Neutrophil (primary cell): ENCODE data around the gene HDLBP.

Experiments used
- H3K27ac ChIP-seq: fragments of 200-600 bp; sonication (generic); 2 replicates; pipeline ENCODE4 v1.5.1; 2016; ENCODE audit warnings: mild to moderate bottlenecking, moderate library complexity
- H3K27me3 ChIP-seq: fragments of 200-600 bp; sonication (generic); 2 replicates; pipeline ENCODE4 v1.6.0; 2016; ENCODE audit warnings: mild to moderate bottlenecking
- H3K36me3 ChIP-seq: fragments of 200-600 bp; sonication (generic); 2 replicates; pipeline ENCODE4 v1.5.1; 2017
- H3K4me1 ChIP-seq, 2 experiments: fragments of 200-600 bp in 1 of 2; sonication (generic) in 1 of 2; 1 replicate in 1 of 2; 2 replicates in 1 of 2; pipeline versions ENCODE4 v1.5.1 to v1.6.1; 2013 to 2016; ENCODE audit warnings: low read depth in 1 of 2, low read length in 1 of 2, mild to moderate bottlenecking in 1 of 2, moderate library complexity in 1 of 2; ENCODE audit not compliant: control insufficient read depth in 1 of 2, insufficient read depth in 1 of 2
- H3K4me3 ChIP-seq, 2 experiments: fragments of 200-600 bp in 1 of 2; sonication (generic) in 1 of 2; 1 replicate in 1 of 2; 2 replicates in 1 of 2; pipeline ENCODE4 v1.5.1; 2013 to 2016; ENCODE audit warnings: low read depth in 1 of 2, low read length in 1 of 2, mild to moderate bottlenecking in 1 of 2, moderate library complexity in 1 of 2
- H3K9me3 ChIP-seq: fragments of 200-600 bp; sonication (generic); 2 replicates; pipeline ENCODE4 v1.5.1; 2016
- CTCF ChIP-seq: fragments of 200-600 bp; sonication (generic); IDR thresholded peaks from 2 replicates; pipeline ENCODE4 v1.5.1; 2016; ENCODE audit warnings: antibody characterized with exemption

Gene HDLBP

GRCh38 chr2:241204010-241204384 is 111.5 kb downstream of the HDLBP start:
- H3K27ac ChIP-seq = no peak overlapping the region
- H3K27me3 ChIP-seq = no peaks in the 10 kb centered on the region
- H3K4me1 ChIP-seq = peaks cover 13 to 20% of the 10 kb centered on the region in 2 experiments
- no peak for TF ChIP-seq CTCF
- no peaks in the 10 kb centered on the region for H3K9me3 ChIP-seq
- no peaks in the 10 kb centered on the region for H3K36me3 ChIP-seq
- no peak overlapping the region for H3K4me3 ChIP-seq

- no peak overlapping the region for H3K27ac ChIP-seq
- H3K4me1 ChIP-seq = peaks cover 13 to 20% of the 10 kb centered on the region in 2 experiments
- no peaks in the 10 kb centered on the region for H3K27me3 ChIP-seq
Observed at GRCh38 chr2:241203218-241204009, 112.1 kb downstream of the HDLBP start.

GRCh38 chr2:241202681-241203080 is 112.8 kb downstream of the HDLBP start:
- no peaks in the 10 kb centered on the region for H3K27me3 ChIP-seq
- no peak overlapping the region for H3K27ac ChIP-seq
- TF ChIP-seq CTCF = no peak
- no peaks in the 10 kb centered on the region for H3K9me3 ChIP-seq
- H3K36me3 ChIP-seq = no peaks in the 10 kb centered on the region
- H3K4me1 ChIP-seq = peaks cover 13 to 20% of the 10 kb centered on the region in 2 experiments
- H3K4me3 ChIP-seq = no peak overlapping the region

More at GRCh38 chr2:241203218-241204009, 112.1 kb downstream of the HDLBP start:
- H3K36me3 ChIP-seq = no peaks in the 10 kb centered on the region
- no peak for TF ChIP-seq CTCF
- H3K4me3 ChIP-seq = no peak overlapping the region
- no peaks in the 10 kb centered on the region for H3K9me3 ChIP-seq

- H3K27me3 ChIP-seq = no peaks in the 10 kb centered on the region
- H3K4me3 ChIP-seq = no peak overlapping the region
- H3K4me1 ChIP-seq = peaks cover 13 to 20% of the 10 kb centered on the region in 2 experiments
- no peaks in the 10 kb centered on the region for H3K36me3 ChIP-seq
- no peaks in the 10 kb centered on the region for H3K9me3 ChIP-seq
- no peak overlapping the region for H3K27ac ChIP-seq
- no peak for TF ChIP-seq CTCF
Observed at GRCh38 chr2:241202268-241202585, 113.2 kb downstream of the HDLBP start.

- Histone ChIP-seq H3K27me3 (no peaks in the 10 kb centered on the region), H3K9me3 (no peaks in the 10 kb centered on the region), H3K4me1 (peaks cover 13 to 20% of the 10 kb centered on the region in 2 experiments), H3K4me3 (no peak overlapping the region), H3K27ac (no peak overlapping the region), H3K36me3 (no peaks in the 10 kb centered on the region)
- TF ChIP-seq CTCF = no peak
Observed at GRCh38 chr2:241201445-241202267, 113.8 kb downstream of the HDLBP start.
